Panc1 (cell line): ENCODE data around the gene ABTB2.

Experiments used
- POLR2AphosphoS5 ChIP-seq: IDR thresholded peaks from 2 replicates; pipeline ENCODE4 v1.6.1; 2012; ENCODE audit warnings: mild to moderate bottlenecking, low read depth, low read length, moderate library complexity
- TF ChIP-seq, protein P1 (sequence below): fragments of 450-650 bp; IDR thresholded peaks from 2 replicates; pipeline ENCODE4 v1.5.1; 2017; ENCODE audit warnings: mild to moderate bottlenecking

DNA sequence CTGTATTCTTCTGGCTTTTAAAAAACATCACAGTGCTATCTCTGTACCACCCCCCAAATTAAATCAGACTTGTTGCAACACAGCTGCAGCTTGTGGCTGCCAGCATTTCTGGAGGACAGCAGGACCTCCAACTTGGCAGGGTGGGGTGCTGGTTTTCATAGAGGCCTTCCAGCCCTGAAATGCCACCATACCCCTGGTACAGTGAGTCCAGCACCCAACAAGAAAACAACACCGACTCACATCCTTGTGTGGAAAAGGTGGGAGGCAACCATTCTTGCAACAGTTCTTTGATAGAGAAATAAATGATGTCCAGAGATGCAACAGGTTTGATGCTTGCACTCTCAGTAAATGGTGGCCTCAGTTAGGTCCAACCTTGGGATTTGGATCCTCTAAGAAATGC is 96.0 kb downstream of the ABTB2 start:
- TF ChIP-seq, protein P1, sequence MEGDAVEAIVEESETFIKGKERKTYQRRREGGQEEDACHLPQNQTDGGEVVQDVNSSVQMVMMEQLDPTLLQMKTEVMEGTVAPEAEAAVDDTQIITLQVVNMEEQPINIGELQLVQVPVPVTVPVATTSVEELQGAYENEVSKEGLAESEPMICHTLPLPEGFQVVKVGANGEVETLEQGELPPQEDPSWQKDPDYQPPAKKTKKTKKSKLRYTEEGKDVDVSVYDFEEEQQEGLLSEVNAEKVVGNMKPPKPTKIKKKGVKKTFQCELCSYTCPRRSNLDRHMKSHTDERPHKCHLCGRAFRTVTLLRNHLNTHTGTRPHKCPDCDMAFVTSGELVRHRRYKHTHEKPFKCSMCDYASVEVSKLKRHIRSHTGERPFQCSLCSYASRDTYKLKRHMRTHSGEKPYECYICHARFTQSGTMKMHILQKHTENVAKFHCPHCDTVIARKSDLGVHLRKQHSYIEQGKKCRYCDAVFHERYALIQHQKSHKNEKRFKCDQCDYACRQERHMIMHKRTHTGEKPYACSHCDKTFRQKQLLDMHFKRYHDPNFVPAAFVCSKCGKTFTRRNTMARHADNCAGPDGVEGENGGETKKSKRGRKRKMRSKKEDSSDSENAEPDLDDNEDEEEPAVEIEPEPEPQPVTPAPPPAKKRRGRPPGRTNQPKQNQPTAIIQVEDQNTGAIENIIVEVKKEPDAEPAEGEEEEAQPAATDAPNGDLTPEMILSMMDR: no peak
- no peak for TF ChIP-seq POLR2AphosphoS5
